Measurements from ENCODE around the gene HPS4.

DNA sequence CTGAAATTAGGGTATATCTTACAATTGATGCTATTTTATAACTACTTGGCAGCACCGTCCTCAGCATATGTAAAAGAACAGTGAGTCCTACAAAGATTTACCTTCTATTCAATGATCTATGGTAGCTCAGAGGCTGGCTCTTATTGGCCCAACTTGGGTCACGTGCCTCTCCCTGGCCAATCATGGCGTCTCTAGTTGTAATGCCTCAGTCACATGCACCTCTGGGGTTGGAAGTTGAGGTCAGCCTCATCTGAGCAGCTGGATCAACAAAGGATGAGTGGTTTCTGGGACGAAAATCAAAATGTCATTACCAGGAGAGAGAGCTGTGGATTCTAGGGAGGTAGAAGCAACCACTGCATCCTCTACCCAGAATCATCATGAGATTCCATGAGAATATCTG lies 77.5 kb downstream of the HPS4 start:
- no peak for TF ChIP-seq CTCF (conservative IDR thresholded peaks at IDR 0.05; ENCODE audit: low read depth, low read length)
- no peak for TF ChIP-seq EZH2phosphoT487 (IDR thresholded peaks at IDR 0.05; ENCODE audit: borderline replicate concordance, low read length)

Measured in PC-3 (cell line).